Left renal cortex interstitium (tissue), 4 donors: Measurements from ENCODE around the gene GCNT2. TPM values are rescaled to one million over a fixed set of nuclear protein-coding genes. Genes with fewer than 3 reads are reported as not detected.
"Not testable (repeated sequence)": the region's sequence is repeated elsewhere in the genome, so short reads cannot be mapped to it uniquely, and the experiment has no call there.

Experiments used
- DNase-seq, 4 donors: peaks; one replicate each; pipeline ENCODE4 v3.0.0-alpha.2; 2013; ENCODE audit warnings: low read depth in 4 of 4, low spot score in 2 of 4, missing footprints in 1 of 4
- polyA plus RNA-seq, 4 donors: library from polyadenylated mRNA; unstranded; fragments of 120-200 nt; gene quantifications; one replicate each; pipeline ENCODE4 v1.2.1, GENCODE V29; 2013; ENCODE audit not compliant: insufficient read length in 4 of 4

Gene GCNT2
- polyA plus RNA-seq, 4 donors = 13.9 to 18.5 (median 16.5) TPM

DNA sequence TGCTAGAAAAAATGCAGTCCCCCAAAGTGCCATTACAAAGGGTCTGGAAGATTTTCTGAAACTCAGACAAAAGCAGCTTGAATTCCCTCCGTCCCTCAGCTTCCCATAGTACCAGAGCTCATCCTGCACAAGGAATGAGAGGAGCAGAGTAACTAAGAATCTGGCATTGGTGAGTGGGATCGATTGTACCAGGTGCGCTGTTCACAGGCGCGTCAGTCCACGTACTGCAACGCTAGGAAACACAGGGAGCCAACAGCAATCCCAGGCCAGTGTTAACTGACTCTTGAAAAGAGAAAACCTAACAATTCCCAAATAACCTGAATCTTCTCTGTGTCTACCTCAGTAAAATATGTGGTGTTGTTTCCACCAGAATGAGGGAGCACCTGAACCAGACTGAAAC, 77.9 kb downstream of the GCNT2 start:
- no peak for DNase-seq

- DNase-seq = not testable (repeated sequence)
Measured at GRCh38 chr6:10600681-10601080, 79.5 kb downstream of the GCNT2 start.

DNA sequence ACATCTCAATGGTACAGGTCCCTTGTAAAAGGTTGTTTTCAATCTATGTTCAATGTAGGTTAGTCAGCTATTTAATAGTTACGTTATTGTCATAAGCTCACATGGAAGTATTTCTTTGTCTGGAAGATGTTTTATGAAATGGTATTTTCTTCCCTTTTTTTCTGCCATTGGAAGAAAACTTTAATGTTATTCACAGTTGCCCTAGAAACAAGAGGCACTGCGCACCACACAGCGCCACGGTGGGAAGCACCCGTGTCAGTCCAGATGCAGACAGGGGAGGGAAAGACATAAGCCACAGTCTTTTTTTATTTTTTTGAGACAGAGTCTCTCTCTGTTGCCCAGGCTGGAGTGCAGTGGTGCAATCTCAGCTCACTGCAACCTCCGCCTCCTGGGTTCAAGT, 82.1 kb downstream of the GCNT2 start:
- no peak for DNase-seq

DNA sequence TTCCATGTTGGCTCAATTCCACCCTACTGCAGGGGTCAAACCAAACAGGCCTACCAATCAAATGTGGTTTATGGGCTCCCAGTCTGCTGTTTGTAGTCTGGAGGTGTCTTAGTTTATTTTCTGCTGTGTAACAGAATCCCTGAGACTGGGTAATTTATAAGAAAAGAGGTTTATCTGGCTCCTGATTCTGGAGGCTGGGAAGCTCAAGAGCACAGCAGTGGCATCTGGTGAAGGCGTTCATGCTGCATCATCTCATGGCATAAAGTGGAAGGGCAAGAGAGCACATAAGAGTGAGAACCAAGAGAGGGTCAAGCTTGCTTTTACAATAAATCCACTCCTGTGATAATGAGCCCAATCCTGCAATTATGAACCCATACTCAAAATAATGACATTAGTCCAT, 87.9 kb downstream of the GCNT2 start:
- DNase-seq = no peak

DNA sequence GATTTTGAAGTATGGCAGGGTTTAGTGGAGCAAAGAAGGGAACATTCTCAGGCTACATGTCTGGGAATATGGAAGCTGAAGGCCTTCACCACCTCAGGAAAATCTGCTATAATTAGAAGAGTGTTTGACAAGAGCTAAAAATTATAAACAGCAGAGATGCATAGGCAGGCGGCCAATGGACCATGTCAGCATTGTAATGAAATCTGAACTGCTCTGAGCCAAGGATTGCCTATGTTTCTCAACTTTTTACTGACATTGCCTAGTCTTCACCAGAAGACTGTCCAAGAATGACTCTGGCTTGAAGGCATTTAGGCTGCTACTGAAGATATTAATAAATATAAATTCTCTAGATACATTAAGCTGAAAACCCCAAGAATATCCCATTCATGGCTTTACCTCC, 89.1 kb downstream of the GCNT2 start:
- DNase-seq = no peak

DNA sequence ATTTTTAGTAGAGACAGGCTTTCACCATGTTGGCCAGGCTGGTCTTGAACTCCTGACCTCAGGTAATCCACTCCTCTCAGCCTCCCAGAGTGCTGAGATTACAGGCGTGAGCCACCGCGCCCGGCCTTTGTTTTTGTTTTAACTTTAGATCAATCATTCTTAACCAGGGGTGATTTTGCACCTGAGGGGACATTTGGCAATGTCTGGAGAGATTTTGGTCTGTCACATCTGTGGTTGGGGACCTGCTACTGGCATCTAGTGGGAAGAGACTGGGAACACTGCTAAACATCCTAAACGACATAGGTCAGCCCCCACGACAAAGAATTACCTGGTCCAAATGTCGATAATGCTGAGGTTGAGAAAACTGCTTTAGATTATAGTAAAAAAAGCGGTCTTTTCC, 91.0 kb downstream of the GCNT2 start:
- DNase-seq = no peak

DNA sequence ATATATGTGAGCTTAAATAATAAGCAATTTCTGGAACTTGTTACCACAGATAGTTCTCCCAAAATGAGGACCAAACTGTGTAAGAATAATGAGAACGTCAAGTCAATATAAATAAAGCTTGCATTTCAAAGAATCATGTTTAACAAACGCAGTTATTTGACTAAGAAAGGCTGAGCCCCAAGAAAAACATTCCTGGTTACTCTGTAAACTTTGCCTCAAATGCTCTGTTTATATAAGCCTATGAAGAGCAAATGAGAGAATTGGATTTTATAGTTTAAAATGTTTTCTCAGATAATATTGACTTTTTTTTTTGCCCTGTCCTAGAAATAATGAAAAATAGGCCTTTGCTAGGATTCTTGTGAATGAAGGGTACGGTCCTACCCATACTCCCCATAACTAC, 91.9 kb downstream of the GCNT2 start:
- no peak for DNase-seq

DNA sequence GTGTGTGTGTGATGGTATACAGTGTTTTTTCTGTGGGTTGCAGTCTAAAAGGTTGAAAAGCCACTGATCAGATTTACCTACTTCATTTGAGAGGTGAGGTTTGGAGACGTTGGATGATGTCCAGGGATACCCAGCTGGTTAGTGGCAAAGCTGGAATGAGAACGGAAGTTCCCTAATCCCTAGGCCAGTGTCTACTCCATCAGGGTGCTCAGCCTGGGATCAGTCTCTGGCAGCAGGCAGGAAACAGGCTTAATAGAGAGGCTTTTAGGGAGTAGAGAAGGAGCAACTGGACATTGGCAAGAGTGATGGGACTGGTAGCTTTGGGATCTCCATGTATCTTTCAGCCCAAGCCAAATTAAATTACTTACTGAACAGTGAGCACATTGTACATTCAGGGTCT, 92.6 kb downstream of the GCNT2 start:
- DNase-seq = no peak

DNA sequence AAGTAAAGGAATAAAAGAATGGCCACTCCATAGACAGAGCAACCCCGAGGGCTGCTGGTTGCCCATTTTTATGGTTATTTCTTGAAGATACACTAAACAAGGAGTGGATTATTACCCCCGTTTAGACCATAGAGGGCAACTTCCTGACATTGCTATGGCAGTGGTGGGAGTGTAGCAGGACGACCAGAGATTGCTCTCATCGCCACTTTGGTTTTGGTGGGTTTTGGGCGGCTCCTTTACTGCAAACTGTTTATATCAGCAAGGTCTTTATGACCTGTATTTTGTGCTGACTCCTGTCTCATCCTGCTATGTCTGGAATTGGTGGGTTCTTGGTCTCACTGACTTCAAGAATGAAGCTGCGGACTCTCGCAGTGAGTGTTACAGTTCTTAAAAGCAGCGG, 94.5 kb downstream of the GCNT2 start:
- DNase-seq = no peak

DNA sequence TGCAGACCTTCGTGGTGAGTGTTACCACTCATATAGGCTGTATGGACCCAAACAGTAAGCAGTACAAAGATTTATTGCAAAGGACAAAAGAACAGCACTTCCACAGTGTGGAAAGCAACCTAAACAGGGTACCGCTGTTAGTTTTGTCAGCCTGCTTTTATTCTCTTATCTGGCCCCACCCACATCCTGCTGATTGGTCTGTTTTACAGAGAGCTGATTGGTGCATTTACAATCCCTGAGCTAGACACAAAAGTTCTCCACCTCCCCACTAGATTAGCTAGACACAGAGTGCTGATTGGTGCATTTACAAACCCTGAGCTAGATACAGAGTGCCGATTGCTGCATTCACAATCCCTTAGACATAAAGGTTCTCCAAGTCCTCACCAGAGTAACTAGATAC, 95.1 kb downstream of the GCNT2 start:
- not testable (repeated sequence) for DNase-seq

GRCh38 chr6:10617008-10617696, 96.0 kb downstream of the GCNT2 start:
- no peak for DNase-seq

GRCh38 chr6:10618409-10618808, 97.3 kb downstream of the GCNT2 start:
- no peak for DNase-seq

DNA sequence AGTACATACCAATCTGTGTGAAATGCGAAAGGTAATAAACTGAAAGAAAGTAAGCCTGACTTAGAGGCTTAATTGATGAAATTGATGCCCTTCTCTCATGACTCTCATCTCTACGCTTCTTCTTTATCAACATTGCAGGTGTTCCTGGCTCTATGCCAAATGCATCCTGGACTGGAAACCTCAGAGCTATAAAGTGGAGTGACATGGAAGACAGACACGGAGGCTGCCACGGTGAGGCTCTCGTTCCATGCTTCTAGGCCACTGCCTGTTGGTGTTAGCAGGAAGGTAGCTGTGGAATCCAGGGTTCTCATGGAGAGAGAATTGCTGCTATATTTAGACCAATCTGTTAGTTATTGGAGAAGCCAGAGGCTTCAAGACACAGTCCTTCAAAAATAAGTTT, 100.1 kb downstream of the GCNT2 start:
- no peak for DNase-seq

- DNase-seq = no peak
Measured at GRCh38 chr6:10621847-10622246, 100.7 kb downstream of the GCNT2 start.

DNA sequence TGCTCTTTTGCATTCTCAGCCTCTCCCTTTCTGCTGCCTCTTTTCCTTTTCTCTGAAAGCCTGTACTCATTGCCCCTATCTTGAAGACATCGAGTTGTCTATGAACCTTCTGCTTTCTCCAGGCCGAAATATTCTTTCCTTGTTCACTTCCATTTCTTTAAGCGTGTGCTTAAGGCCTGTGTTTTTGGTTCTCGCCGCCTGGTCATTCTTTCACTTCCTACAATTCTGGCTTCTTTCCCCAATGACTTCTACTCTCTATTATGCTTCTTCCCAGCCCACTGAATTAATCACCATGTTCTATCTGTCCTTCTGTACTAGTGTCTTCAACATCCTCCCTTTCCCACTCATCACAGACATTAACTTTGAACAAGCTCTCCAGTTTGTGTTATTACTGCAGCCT, 103.7 kb downstream of the GCNT2 start:
- DNase-seq = no peak

GRCh38 chr6:10626154-10626741, 105.1 kb downstream of the GCNT2 start:
- no peak for DNase-seq

- no peak for DNase-seq
Measured at GRCh38 chr6:10627800-10628199, 106.6 kb downstream of the GCNT2 start.

DNA sequence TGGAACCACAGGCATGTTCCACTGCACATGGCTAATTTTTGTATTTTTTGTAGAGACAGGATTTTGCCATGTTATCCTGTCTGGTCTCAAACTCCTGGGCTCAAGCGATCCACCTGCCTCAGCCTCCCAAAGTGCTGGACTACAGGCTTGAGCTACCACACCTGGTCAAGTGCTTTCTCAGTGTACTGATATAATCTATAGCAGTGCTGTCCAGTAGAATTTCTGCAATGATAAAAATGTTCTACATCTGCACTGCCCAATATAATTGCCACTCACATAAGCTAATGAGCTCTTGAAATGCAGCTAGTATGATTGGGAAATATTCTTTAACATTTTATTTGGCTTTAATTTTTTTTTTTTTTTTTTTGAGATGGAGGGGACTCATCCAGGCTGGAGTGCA, 109.0 kb downstream of the GCNT2 start:
- DNase-seq = no peak

DNA sequence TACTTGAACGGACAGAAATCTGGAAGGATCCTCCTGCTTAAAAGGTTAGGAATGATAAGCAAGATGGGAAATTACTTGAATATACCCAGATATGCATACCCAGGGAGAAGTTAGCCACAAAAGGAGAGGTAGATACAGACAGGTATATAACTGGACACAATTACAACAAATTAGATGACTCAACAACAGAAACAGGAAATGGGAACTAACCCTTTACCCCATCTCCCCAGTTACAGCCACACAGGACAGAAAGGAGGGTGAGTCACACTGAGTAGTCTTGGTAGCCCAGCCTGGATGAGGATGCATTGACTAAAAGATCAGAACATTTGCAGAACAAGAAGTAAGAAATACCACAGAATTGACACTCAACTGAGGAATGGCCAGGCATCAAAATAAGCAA, 112.1 kb downstream of the GCNT2 start:
- no peak for DNase-seq

DNA sequence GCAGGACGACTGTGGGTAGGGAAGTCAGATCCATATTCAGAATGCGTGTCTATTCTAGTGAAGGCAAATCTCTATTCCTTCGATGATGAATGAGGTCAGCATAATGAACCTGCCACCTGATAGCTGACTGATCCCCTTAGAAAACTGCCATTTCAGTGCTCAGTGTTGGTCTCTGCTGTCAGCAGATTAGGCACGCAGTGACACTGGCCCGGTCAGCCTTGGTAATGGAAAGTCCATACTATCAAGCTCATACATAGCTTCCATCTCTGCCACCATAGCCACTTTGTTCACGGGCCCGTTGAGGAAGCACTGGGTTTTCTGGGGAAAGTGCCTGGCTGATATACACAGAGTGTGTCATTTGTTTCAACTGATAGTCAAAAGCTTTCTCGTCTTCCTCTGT, 119.3 kb downstream of the GCNT2 start:
- no peak for DNase-seq

DNA sequence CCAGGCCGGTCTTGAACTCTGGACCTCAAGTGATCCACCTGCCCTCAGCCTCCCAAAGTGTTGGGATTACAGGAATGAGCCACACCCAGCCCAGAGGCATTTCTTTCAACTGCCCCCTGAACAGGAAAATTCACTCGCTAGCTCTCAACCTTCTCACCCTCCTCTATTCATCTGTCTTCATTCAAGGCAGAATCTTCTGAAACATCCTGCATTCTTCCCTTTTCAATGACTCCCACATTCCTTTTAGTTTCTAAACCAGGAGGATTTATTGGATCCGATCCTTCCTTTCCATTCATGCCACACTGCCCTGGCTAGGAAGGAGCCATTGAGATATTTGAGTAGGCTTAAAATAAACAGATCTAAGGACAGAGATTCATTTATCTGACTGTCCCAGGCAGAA, 120.4 kb downstream of the GCNT2 start:
- DNase-seq = no peak

DNA sequence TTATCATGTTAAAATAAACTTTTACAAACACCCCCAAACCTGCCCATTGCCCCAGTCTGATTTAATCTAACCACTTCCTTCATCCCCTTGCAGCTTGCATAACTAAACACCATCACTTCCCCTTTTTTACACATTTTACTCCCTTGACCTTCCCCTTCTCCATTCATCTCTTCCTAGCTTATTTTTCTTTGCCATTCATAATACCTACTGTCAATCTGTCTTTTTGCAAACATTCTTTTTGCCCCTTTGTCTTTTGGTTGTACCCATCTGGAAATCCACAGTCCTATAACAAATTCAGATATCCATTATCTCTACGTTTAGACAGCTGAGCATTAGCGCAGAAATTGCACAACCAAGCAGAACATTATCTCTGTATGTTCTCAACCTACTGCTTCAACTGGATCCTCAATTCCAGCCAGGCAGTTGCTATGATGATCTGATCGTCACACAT, 122.1 kb downstream of the GCNT2 start:
- no peak for DNase-seq

- DNase-seq = no peak
Measured at GRCh38 chr6:10644225-10644624, 123.1 kb downstream of the GCNT2 start.
